Activated T-cell treated with anti-CD3 and anti-CD28 coated beads for 1 hour (primary cell): ENCODE results near the gene ME3.
"Not testable (repeated sequence)": the region's sequence is repeated elsewhere in the genome, so short reads cannot be mapped to it uniquely, and the experiment has no call there.

Experiments used
- DNase-seq: peaks from one replicate; pipeline ENCODE4 v3.0.0-alpha.2; 2020; ENCODE audit warnings: low read depth

Gene ME3

DNA sequence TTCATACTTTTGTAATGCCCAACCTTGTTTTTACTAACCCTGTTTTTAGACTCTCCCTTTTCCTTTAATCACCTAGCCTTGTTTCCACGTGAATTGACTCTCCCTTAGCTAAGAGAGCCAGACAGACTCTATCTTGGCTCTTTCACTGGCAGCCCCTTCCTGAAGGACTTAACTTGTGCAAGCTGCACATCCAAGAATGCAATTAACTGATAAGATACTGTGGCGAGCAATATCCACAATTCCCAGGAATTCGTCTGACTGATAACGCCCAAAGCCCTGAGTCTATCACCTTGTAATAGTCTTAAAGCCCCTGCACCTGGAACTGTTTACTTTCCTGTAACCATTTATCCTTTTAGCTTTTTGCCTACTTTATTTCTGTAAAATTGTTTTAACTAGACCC lies 248.9 kb downstream of the ME3 start:
- not testable (repeated sequence) for DNase-seq

DNA sequence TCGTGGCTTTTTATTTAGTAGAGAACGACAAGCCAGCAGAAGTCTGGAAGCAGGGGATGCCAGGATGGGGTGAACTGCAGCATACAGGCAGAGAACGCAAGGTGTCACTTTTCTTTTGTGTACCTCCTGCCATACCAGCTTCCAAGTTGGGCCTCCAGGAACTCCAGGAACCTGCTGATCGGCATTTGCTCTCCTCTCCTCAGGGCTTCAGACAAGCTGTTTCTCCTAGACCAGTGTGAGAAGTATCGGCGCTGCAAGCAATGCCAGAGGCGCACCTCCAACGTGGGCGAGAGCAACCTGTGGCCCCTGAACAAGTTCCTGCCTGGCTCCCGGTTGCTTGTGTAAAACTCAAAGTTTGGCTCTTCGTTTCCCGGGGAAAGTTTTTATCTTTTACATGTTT lies 250.0 kb downstream of the ME3 start:
- DNase-seq = no peak

DNA sequence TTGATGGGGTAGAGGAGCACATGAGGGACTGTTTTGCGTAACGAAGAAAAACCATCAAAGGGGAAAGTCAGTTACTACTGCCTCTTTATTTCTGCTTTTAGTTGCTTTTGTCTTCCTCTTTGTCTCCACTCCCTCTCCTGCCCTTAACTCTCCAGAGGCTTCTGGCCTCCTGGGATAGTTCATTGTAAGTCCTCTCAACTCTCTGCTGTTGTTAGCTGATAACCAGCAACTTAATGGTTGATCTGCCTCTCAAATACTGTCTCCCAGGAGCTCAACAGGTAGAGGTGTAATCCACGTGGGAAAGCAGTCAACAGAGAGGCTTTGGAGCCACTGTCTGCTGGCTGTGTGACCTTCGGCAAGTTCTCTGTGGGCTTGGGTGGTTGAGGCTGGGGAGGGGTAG lies 250.5 kb downstream of the ME3 start:
- DNase-seq = no peak

DNA sequence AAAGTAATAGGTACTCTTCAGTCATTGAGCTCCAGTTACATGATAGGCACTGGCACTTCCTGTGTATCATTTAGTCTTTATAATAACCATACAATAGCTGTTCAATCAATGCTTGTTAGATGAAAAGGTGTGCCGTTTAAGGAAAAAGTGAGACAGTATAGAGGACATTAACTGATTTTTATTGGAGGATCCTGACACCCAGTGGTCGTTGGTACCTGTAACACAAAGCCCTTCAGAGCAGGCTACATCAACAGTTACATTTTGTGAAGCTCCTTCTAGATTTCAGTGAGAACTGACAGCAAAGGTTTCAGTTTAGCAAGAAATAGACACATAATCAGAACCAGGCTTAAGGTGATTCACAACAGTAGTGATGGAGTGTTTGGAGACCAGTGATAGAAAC lies 253.5 kb downstream of the ME3 start:
- DNase-seq = no peak

DNA sequence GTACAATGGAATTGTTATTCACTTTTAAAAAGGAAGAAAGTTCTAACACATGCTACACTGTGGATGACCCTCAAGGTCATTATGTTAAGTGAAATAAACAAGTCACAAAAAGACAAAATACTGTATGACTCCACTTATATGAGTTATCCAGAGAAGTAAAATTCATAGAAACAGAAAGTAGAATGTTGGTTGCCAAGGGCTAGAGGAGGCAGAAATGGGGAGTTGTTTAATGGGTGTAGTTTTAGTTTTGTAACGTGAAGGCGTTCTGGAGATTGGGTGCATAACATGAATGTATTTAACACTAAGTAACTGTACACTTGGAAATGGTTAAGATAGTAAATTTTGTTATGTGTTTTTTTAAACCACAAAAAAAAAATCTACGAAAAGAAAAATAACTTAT lies 253.9 kb downstream of the ME3 start:
- no peak for DNase-seq

DNA sequence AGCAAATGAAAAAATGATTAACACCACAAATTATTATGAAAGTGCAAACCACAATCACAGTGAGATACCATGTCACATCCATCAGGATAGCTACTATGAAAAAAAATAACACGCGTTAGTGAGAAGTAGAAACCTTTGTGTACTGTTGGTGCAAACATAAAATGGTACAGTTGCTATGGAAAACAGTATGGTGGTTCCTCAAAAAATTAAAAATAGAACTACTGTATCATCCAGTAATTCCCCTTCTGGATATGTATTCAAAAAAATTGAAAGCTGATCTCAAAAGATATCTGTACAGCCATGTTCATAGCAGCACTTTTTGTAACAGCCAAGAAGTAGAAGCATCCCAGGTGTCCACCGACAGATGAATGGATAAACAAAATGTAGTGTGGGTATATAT lies 254.3 kb downstream of the ME3 start:
- DNase-seq = no peak

DNA sequence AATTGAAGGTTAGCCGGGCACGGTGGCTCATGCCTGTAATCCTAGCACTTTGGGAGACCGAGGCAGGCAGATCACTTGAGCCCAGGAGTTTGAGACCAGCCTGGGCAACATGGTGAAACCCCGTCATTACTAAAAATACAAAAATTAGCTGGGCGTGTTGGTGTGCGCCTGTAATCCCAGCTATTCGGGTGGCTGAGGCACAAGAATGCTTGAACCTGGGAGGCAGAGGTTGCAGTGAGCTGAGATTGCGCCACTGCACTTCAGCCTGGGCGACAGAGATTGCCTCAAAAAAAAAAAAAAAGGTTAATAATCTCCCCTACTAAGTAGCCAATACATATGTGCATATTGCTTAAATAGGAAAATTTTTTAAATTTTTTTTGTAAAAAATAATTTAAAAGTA lies 255.5 kb downstream of the ME3 start:
- DNase-seq = not testable (repeated sequence)

DNA sequence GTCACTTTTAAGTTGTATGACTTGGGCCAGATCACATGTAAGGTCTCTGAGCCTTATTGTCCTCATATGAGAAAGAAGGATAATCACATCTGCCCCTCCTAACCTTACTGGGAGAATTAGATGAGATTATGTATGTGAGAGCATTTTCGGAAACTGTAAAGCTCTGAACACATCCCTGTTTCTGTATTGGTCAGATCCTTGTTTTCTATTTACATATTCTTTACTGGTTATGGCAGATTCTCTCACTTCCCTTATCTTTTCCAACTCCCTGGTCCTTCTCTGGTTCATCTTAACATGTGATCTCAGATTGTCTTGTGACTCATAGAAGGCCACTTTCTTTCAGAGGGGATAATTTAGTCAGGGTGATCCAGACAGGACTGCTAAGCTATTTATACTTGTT lies 255.9 kb downstream of the ME3 start:
- DNase-seq = no peak

DNA sequence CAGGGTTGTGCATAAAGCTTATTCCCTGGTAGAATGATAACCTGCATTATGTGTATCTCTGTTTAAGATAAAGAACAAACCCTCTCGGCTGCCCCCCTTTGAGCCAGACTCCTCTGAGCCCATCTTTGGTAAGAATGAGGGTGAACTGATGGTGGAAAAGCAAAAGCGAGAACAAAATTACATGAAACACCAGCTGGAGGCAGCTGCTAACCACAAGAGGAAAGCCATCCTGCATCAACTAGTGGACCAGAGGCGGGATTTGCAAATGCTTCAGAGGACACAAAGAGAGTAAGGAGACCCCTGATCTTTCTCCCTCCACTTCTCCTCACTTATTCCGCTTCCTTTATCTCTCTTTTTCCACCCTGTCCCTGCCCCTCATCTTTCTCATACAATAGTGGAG lies 257.4 kb downstream of the ME3 start:
- DNase-seq = no peak

DNA sequence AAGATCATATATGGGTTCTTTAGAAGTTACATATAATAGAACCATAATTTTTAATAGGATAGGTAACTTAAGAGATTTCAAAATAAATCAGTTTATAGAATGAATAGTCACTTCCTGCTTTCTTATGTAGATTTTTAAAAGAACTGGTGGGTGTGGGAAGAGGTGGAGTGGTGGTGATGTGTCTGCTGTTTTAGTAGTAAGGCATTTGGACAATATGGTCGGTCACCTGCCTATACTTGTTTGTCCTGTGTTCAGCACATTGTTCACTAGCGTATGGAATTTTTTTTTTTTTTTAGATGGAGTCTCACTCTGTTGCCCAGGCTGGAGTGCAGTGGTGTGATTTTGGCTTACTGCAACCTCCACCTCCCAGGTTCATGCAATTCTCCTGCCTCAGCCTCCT lies 258.4 kb downstream of the ME3 start:
- DNase-seq = no peak

DNA sequence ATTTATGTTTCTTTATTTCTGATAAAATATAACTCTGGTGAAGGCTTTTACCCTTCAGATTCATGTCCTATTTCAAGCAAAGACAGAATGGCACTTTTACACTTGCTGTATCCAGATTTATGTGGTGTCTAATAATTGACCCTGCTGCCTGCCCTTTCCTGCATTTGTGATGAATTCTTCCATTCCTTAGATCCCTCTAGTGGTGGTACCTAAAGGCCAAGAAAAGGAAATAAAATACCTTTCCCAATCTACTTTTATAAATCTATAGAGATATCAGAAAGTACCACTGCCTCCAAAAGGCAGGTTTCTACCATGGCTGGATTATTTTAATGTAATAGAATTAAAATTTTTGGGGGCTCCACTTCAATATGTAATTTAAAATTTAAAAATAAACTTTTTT lies 263.6 kb downstream of the ME3 start:
- DNase-seq = no peak

DNA sequence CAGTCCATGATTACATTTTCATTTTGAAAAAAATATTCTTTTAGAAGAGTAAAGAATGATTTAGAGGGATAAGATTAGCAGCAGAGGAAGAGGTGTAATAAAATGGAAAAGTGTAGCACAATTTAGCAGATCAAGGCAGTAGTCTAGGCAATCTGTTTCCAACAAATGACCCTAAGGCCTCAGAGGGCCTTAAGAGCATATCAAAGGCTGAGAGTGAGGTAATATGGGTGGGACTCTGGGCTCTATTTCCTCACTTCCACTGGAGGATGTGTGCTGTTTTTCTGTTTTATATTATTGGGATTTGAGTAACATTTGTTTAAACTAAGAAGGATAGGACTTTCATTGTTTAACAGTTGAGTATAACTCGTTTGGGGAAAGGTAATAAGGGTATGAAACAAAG lies 269.0 kb downstream of the ME3 start:
- DNase-seq = no peak

DNA sequence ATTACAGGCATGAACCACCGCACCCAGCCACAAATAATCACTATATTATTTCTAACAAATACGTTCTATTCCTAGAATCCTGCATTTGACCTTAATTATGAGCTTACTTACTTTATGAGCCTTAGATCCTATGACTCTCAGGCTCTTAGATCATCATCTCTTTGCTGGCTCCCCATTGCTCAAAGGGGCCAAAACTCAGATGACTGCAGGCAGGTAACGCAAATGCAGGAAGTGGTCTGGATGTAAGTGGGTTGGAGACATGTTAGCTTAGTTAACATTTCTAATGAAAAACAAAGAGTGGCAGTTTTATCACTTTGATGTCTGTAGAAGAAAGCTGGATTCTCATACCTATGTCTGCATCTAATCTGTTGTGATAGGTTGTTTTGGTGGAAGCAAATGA lies 274.3 kb downstream of the ME3 start:
- DNase-seq = no peak

DNA sequence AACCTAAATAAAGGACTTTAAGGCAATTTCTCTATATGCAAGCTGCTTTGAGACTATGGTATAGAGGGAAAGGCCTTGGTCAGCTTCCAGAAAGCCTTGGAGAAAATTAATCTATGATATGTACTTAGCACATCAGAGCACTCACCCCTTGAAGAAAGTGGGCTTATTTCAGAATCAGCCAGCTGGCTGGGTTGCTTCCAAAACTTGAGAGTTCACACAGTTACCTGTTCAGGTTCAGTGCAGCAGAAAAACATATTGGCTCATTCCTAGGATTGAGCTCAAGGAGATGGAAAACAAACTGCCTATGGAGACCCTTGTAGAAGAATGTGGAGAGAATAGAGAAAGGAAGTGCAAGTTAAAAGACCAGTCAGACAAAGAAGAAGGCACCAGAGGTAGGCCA lies 275.1 kb downstream of the ME3 start:
- no peak for DNase-seq

DNA sequence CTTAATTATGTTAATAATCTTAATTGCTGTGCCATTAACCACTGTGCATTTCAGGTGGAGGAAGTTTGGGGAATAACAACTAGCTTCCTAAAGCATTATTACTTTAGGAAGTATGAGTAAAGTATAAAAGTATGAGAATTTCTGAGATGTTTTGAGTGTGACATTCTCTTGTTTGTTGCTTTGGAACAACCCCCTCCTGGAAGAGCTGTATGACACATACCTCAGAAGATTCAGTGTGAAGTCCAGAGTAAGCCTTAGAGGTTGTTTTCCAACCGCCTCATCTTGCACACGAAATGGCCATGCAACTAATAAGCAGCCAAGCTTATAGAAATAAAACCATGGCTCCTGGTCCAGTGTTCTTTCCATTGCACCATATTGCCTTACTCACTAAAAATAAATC lies 276.0 kb downstream of the ME3 start:
- DNase-seq = no peak

DNA sequence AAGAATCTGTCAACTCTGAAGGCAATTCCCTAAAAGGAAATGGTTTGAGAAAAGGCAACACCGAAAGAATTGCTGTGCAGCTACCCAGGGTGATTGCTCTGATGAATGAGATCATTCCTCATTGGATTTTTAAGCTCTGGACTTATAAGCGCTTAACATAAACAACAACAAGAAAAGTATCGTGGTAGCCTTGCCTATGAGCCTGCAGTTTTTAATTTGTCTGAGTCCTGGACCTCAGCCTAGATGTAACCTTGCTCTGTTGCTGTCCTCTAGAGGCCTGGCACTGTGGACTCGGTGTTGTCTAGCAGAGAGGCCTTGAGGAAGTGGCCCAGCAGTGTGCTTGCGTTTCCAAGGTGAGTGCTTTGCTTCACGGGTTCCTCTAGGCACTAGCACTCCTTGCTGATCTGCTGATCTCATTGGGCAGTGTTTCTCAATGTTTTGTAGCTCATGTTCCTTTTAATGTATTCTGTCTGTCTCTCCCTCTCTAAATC lies 277.3 kb downstream of the ME3 start:
- DNase-seq = no peak
